Activated CD4-positive, alpha-beta T cell treated with anti-CD3 and anti-CD28 coated beads, Interleukin-2, Interleukin-6, amounts not matched to agents 100 ng/mL and 50 ng/mL, durations not matched to agents 16 hours and 8 hours (primary cell): ENCODE measurements around the gene EXOC4.
"Not testable (repeated sequence)": the region's sequence is repeated elsewhere in the genome, so short reads cannot be mapped to it uniquely, and the experiment has no call there.

Source experiments
- DNase-seq: peaks from one replicate; pipeline ENCODE4 v3.0.0-alpha.2; 2020

The EXOC4 gene

GRCh38 chr7:133584956-133585668 is 332.2 kb downstream of the EXOC4 start:
- no peak for DNase-seq

- DNase-seq = no peak
Measured at GRCh38 chr7:133586253-133586652, 333.4 kb downstream of the EXOC4 start.

- no peak for DNase-seq
Measured at GRCh38 chr7:133587903-133588302, 335.0 kb downstream of the EXOC4 start.

GRCh38 chr7:133590795-133591194 is 337.9 kb downstream of the EXOC4 start:
- no peak for DNase-seq

- no peak for DNase-seq
Measured at GRCh38 chr7:133591704-133592340, 338.9 kb downstream of the EXOC4 start.

- DNase-seq = no peak
Measured at GRCh38 chr7:133593561-133593960, 340.7 kb downstream of the EXOC4 start.

- DNase-seq = no peak
Measured at GRCh38 chr7:133601617-133602016, 348.7 kb downstream of the EXOC4 start.

GRCh38 chr7:133602291-133602690 is 349.4 kb downstream of the EXOC4 start:
- no peak for DNase-seq

GRCh38 chr7:133606991-133607390 is 354.1 kb downstream of the EXOC4 start:
- no peak for DNase-seq

- no peak for DNase-seq
Measured at GRCh38 chr7:133609806-133610205, 356.9 kb downstream of the EXOC4 start.

GRCh38 chr7:133611955-133612354 is 359.1 kb downstream of the EXOC4 start:
- DNase-seq = no peak

- DNase-seq = no peak
Measured at GRCh38 chr7:133613250-133613790, 360.4 kb downstream of the EXOC4 start.

- DNase-seq = no peak
Measured at GRCh38 chr7:133614251-133614650, 361.4 kb downstream of the EXOC4 start.

- no peak for DNase-seq
Measured at GRCh38 chr7:133618970-133619369, 366.1 kb downstream of the EXOC4 start.

GRCh38 chr7:133619491-133619890 is 366.6 kb downstream of the EXOC4 start:
- DNase-seq = no peak

- DNase-seq = no peak
Measured at GRCh38 chr7:133623721-133624120, 370.8 kb downstream of the EXOC4 start.

GRCh38 chr7:133625046-133625445 is 372.2 kb downstream of the EXOC4 start:
- no peak for DNase-seq

GRCh38 chr7:133629701-133630100 is 376.8 kb downstream of the EXOC4 start:
- no peak for DNase-seq

- DNase-seq = peak; percentile 4
Measured at GRCh38 chr7:133633055-133633454, 380.2 kb downstream of the EXOC4 start.

- no peak for DNase-seq
Measured at GRCh38 chr7:133635541-133635940, 382.7 kb downstream of the EXOC4 start.

- no peak for DNase-seq
Measured at GRCh38 chr7:133638857-133639256, 386.0 kb downstream of the EXOC4 start.

- no peak for DNase-seq
Measured at GRCh38 chr7:133641436-133641835, 388.6 kb downstream of the EXOC4 start.

- no peak for DNase-seq
Measured at GRCh38 chr7:133642907-133643306, 390.0 kb downstream of the EXOC4 start.

GRCh38 chr7:133643652-133644051 is 390.8 kb downstream of the EXOC4 start:
- not testable (repeated sequence) for DNase-seq
